ENCODE measurements around the gene PDAP1. TPM values are rescaled to one million over a fixed set of nuclear protein-coding genes. Genes with fewer than 3 reads are reported as not detected.
A peak's percentile ranks its signal among the peaks of the same experiment; 100 is the strongest.
"Not testable (repeated sequence)": the region's sequence is repeated elsewhere in the genome, so short reads cannot be mapped to it uniquely, and the experiment has no call there.

PDAP1 gene
- total RNA-seq, 1 donor from 2014 or later = 93.2 TPM

DNA sequence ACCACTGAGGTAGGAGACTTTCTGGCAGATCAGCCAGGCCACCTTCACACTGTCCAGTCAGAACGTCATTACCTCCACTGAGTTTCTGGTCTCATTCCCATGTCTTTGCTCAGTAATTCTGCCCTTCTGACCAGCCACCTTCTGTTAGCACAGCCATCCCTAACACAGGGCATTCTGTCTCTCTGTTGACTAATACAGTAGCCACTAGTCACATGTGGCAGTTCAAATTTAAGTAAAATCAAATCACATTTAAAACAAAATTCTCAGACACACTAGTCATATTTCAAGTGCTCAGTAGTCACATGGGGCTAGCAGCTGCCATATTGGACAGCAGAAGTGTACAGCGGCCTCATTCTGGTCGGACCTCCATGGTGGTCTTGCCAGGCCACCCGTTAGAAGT, 37.7 kb upstream of the PDAP1 start:
- H3K36me3 ChIP-seq = peaks cover 80% of the 10 kb centered on the region
- TF ChIP-seq CTCF (IDR thresholded peaks at IDR 0.05; ENCODE audit: borderline replicate concordance) = no peak
- H3K4me1 ChIP-seq = peaks cover 8% of the 10 kb centered on the region
- H3K4me3 ChIP-seq = no peak overlapping the region
- intact Hi-C loops (cut with micrococcal nuclease) = no loop called here
- DNase-seq = no peak
- H3K27ac ChIP-seq (replicated peaks) = no peak overlapping the region
- H3K27me3 ChIP-seq (ENCODE audit: low read depth) = no peaks in the 10 kb centered on the region
- H3K9me3 ChIP-seq (replicated peaks) = no peaks in the 10 kb centered on the region

DNA sequence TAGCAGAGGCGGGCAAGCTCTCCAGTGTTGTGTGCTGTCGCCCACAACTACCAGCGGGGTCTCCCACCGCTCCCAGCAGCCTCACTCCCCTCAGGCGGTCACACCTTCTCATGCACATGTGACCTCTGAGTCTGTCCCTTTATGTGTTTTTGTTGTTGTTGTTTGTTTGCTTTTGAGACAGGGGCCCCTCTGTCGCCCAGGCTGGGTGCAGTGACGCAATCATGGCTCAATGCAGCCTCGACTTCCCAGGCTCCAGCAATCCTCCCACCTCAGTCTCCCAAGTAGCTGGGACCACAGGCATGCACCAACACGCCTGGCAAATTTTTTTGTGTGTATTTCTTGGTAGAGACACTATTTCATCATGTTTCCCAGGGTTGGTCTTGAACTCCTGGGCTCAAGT, 31.8 kb upstream of the PDAP1 start:
- H3K4me3 ChIP-seq = peak overlapping the region; percentile 93
- H3K27me3 ChIP-seq (ENCODE audit: low read depth) = no peaks in the 10 kb centered on the region
- TF ChIP-seq CTCF (IDR thresholded peaks at IDR 0.05; ENCODE audit: borderline replicate concordance) = no peak
- peaks cover 39% of the 10 kb centered on the region for H3K4me1 ChIP-seq
- no peak for DNase-seq
- H3K36me3 ChIP-seq = peaks cover 30% of the 10 kb centered on the region
- no peaks in the 10 kb centered on the region for H3K9me3 ChIP-seq (replicated peaks)
- H3K27ac ChIP-seq (replicated peaks) = no peak overlapping the region
- intact Hi-C loops (cut with micrococcal nuclease) = no loop called here

- H3K27ac ChIP-seq (replicated peaks) = peak within 1 kb of the TSS; percentile 85
- peaks cover 30% of the 10 kb centered on the region for H3K36me3 ChIP-seq
- peaks cover 39% of the 10 kb centered on the region for H3K4me1 ChIP-seq
- no peaks in the 10 kb centered on the region for H3K9me3 ChIP-seq (replicated peaks)
- peak; percentile 95 for DNase-seq
- TF ChIP-seq CTCF (IDR thresholded peaks at IDR 0.05; ENCODE audit: borderline replicate concordance) = no peak
- H3K4me3 ChIP-seq = peak within 1 kb of the TSS; percentile 93
- intact Hi-C loops (cut with micrococcal nuclease) = no loop called here
- H3K27me3 ChIP-seq (ENCODE audit: low read depth) = no peaks in the 10 kb centered on the region
Measured at GRCh38 chr7:99438573-99439480, 30.4 kb upstream of the PDAP1 start, which contains the start of the genes CPSF4 and PTCD1. CPSF4 (plus strand) TSS chr7:99438943; CDS start chr7:99439083, 140 bp downstream. PTCD1 (minus strand) TSS chr7:99438798; CDS start chr7:99435242, 3,556 bp downstream.

DNA sequence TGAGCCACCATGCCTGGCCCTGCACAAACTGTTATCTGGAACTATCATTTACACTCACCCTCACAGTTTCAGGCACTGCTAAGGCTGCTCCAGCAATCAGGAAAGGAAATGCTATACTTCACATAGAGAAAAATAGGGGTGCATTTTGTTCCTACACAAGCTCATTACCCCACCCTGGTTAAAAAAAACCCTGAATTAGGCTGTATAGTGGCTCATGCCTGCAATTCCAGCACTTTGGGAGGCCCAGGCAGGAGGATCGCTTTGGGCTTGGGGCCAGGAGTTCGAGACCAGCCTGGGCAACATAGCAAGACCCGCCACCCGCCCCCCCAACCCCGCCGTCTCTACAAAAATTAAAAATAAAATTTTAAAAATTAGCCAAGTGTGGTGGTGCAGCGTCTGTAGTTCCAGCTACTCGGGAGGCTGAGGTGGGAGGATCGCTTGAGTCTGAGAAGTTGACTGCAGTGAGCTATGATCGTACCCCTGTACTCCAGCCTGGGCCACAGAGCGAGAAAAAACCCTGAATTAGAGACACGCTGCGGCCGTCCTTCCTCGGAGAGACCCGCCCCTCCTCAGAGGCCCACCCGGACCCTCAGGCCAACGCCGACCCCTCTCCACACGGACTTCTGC, 29.7 kb upstream of the PDAP1 start:
- Histone ChIP-seq H3K36me3 (peaks cover 30% of the 10 kb centered on the region), H3K27ac (replicated peaks) (peak overlapping the region; percentile 85), H3K9me3 (replicated peaks) (no peaks in the 10 kb centered on the region), H3K4me3 (peak overlapping the region; percentile 93), H3K4me1 (peaks cover 39% of the 10 kb centered on the region), H3K27me3 (ENCODE audit: low read depth) (no peaks in the 10 kb centered on the region)
- TF ChIP-seq CTCF (IDR thresholded peaks at IDR 0.05; ENCODE audit: borderline replicate concordance) = no peak
- DNase-seq = no peak
- intact Hi-C loops (cut with micrococcal nuclease) = no loop called here

DNA sequence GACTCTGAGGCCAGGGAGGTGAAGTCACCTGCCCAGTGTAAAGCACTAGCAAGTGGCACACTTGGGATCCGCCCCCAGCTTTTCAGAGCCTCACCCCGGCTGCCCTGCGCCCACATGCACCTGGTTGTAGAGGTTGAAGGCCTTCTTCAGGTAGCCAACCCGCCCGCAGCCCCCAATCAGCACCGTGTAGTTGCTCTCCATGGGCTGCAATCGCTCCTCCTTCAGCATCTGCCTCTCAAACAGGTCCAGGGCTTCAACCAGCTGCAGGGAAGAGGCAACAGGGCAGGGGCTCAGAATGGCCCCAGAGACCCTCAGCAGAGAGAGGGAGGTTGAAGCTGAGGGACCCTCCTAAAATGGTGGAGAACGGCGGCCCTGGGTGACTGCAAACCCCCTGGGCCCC, 24.8 kb upstream of the PDAP1 start:
- H3K36me3 ChIP-seq = peaks cover 70% of the 10 kb centered on the region
- no peaks in the 10 kb centered on the region for H3K9me3 ChIP-seq (replicated peaks)
- DNase-seq = no peak
- no peaks in the 10 kb centered on the region for H3K27me3 ChIP-seq (ENCODE audit: low read depth)
- peaks cover 9% of the 10 kb centered on the region for H3K4me1 ChIP-seq
- TF ChIP-seq CTCF (IDR thresholded peaks at IDR 0.05; ENCODE audit: borderline replicate concordance) = no peak
- no peak overlapping the region for H3K27ac ChIP-seq (replicated peaks)
- H3K4me3 ChIP-seq = no peak overlapping the region
- intact Hi-C loops (cut with micrococcal nuclease) = no loop called here

- H3K27ac ChIP-seq (replicated peaks); H3K27me3 ChIP-seq (ENCODE audit: low read depth); intact Hi-C loops (cut with micrococcal nuclease); H3K4me1 ChIP-seq; H3K9me3 ChIP-seq (replicated peaks); H3K4me3 ChIP-seq; DNase-seq: not testable (repeated sequence)
- peaks cover 74% of the 10 kb centered on the region for H3K36me3 ChIP-seq
Measured at GRCh38 chr7:99431756-99432540, 23.6 kb upstream of the PDAP1 start.

Measured in left ventricle myocardium inferior (tissue), 1 donor.